Measurements from ENCODE around the gene TSPAN9.

The TSPAN9 gene

DNA sequence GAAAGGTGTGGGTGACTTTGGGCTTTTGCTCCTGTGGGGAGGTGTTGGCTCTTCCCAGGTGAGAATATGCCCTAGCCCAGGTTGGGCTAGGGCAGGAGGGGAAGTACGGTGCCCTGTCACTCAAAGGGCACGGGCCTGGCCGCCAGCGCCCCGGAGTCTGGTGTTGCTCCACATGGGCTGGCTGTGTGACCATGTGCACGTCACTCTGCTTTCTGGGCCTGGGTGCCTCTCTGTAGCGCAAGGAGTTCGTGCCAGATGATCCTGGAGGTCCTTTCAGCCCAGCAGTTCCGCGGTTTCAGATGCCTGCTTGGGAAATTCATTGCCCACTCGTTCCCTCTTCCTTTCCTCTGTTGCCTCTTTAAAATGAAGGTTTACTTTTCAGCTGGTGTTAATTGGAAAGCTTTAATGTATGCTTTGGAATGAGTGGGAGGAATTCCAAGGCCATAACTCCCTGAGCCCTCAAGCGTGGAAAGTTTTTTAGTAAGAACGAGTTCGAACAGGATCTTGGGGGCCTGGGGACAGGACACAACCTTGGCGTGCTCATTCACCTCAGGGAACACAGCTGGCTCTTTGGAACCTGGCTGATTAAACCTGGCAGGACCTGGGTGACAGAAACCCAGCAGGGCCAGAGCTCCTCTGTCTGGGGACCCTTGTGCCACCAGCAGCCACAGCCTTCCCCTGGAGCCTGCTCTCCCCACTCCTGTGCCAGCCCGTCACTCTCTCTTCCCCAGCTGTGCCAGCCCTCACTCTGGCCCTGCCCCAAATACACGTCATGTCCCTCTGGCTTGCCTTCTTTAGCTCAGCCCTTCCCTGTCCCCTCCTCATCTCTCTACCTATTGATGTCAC is 42.8 kb downstream of the TSPAN9 start:
- FAIRE-seq (no peak), DNase-seq (ENCODE audit: insufficient read length, low spot score) (no peak)

DNA sequence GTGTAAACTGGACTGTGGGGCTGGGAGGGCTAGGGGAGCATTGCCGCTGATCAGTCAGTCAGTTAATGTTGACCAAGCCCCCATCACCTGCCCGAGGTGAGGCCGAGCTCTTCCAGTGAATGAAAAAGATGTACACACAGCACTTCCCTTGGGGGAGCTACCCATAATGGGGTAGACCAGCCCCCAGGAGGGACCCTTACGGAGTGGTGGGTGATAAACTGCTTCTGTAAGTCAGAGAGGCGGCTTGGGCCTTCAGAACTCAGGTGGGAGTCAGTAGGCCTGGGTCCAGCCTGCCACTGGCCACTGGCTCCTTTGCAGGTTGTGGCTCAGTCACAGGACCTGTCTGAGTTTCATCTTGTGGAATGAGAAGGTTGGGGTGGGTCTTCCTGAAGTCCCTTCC is 43.5 kb downstream of the TSPAN9 start:
- DNase-seq (ENCODE audit: insufficient read length, low spot score) (no peak), FAIRE-seq (no peak)

DNA sequence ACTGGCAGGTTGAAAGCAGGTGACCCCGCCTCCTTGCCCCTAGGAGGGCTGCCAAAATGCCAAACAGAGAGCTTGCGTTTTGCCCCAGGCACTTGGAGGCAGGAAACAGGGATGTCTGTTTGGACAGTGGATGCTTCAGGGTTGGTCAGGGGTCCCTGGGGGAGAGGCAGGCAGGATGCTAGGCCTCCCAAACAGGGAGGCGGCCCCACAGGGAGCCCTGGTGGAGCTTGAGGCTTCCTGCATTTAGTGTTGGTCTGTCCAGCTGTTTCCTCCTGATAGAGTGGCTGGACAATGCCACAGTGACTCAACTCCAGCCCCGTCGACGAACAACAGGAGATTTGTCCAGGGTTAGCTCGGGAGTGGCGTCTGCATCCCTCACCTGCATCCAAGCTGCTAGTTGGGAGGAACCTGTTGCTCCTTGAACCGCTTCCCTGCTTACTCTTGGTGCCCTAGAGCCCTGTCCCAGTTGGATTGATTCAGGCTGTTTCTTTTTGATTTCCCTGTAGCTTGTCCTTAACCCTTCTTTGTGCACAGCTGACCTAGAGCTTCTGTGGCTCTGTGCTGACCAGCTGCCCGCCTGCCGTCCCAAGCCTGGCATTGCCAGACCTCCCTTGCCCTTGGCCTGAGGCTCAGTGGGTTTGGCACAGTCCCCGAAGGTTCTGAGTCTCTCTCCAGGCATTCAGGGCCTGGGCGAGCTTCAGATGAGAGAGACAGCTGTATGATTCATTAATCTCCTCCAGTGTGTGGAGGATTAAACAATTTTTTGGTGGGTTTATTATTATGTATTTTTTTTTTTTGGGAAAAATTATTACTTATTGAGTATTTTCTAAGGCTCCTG is 45.9 kb downstream of the TSPAN9 start:
- no peak for DNase-seq (ENCODE audit: insufficient read length, low spot score)
- FAIRE-seq: no peak

DNA sequence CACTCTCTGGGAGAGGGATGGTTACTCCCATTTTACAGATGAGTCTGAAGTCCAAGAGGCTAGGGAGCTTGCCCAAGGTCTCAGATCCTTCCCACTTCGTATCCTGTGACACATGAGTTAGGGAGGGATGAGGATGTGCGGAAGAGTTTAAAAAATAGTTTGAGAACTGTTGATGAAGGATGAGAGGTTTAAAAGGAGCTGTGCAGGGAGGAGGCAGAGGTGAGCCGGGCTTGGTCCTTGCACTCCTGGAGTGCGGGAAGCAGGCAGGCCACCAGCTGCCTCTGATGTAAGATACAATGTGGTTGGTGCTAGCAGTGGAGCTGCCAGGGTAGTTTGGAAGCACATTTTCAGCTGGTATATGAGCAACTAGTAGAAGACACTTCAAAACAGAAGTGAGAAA is 46.5 kb downstream of the TSPAN9 start:
- DNase-seq (ENCODE audit: insufficient read length, low spot score) (no peak), FAIRE-seq (no peak)

DNA sequence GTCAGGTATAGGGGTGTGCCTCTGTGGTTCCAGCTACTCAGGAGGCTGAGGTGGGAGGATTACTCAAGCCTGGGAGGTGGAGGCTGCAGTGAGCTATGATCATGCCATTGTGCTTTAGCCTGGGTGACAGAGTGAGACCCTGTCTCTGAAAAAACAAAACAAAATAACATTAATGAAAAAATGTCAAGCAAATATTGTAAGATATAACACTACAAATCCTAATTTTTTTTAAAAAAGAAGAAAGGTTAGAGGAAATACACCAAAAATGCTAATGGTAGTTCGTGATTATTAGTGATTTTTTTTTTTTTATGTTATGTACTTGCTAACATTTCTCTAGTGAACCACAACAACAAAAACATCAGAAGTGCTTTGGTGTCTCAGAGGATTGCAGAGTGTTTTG is 47.7 kb downstream of the TSPAN9 start:
- FAIRE-seq (no peak), DNase-seq (ENCODE audit: insufficient read length, low spot score) (no peak)

DNA sequence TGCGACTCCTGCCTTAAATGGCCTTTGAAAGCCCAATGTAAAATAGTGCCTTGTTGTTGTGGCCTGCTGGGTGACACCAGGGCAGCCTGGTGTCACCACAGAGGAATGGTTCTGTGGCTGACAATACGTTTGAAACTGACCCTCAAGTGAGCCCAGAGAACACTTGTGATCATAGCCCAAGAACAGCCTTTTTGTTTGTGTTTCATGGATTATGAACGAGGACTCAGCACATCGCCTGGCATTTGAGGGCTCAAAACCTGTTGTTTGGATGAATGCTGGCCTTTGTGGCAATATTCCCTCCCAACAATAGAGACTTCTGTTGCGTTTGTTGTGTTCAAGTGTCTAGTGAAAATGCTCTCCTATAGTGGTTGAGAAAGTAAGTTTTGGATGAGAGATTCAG is 48.5 kb downstream of the TSPAN9 start:
- DNase-seq (ENCODE audit: insufficient read length, low spot score) (no peak), FAIRE-seq (no peak)

DNA sequence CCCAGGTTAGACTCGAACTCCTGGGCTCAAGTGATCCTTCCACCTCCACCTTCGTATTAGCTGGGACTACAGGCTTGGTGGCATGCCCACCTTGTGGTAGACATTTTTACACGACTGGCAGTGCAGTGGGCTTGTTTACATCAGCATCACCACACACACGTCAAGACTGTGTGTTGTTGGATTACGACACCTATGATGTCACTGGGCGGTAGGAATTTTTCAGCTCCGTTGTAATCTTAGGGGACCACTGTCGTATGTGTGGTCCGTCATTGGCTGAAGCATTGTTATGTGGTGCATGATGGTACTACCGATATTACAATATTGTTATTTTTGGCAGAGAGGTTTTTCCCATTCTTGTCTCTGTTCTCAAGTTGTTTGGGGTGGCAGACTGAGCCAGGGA is 50.7 kb downstream of the TSPAN9 start:
- DNase-seq (ENCODE audit: insufficient read length, low spot score) (no peak), FAIRE-seq (no peak)

DNA sequence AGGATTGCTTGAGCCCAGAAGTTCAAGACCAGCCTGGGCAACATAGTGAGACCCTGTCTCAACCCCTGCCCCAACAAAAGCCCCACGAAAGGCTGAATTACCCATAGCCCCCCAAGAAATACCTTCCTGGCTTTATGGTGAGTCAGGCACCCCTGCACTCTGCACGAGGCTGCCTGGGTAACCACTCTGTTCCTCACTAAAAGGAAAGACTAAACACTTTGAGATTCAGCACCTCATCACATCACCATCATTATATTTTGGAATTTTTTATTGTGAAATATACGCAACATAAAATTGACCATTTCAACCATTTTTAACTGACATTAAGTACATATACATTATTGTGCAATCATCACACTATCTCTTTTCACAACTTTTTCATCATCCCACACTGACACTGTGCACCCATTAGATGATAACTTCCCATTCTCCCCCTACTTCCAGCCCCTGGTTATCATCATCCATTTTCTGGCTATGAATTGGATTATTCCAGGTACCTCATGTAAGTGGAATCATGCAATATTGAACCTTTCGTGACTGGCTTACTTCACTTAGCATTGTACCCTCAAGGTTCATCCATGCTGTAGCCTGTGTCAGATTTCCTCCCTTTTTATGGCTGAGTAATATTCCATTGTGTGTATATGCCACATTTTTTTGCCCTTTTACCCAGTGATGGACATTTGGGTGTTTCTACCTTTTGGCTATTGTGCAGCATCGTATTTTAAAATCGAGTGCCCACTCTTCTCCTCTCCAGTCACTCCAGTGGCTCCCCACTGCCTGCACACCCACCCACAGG is 51.5 kb downstream of the TSPAN9 start:
- FAIRE-seq: no peak
- DNase-seq (ENCODE audit: insufficient read length, low spot score): no peak

DNA sequence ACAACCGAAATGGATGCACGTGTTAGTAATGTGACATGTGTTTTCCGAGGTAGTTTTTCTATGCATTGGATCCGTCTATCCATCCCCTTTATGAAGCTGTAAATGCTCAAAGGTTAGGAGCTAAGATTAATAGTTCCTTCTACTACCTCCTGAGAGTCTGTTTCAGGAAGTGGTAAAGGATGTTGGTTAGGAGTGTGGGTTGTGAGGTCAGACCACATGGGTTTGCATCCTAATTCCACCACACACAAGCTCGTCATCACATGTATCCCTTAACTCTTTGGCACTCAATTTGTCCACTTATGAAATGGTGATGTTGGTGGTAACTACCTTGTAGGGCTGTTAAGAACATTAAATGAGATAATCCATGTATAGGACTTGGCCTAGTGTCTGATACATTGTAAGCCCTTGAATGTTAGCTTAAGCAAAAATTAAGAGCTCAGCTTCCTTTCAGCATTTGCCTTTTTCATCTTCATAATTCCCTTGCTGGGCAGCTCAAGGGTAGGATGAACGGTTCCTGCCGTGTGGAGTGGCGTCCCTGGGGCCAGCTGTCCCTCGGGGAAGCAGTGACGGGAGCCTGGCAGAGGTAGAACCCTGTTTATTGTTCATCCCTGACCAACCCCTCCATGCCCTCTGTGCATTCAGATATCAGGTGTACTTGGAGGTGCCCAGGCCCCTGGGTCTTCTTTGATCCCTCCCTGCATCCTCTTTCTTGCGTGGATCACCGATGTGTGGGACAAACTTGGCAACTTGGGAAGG is 52.3 kb downstream of the TSPAN9 start:
- FAIRE-seq: no peak
- DNase-seq (ENCODE audit: insufficient read length, low spot score): no peak

DNA sequence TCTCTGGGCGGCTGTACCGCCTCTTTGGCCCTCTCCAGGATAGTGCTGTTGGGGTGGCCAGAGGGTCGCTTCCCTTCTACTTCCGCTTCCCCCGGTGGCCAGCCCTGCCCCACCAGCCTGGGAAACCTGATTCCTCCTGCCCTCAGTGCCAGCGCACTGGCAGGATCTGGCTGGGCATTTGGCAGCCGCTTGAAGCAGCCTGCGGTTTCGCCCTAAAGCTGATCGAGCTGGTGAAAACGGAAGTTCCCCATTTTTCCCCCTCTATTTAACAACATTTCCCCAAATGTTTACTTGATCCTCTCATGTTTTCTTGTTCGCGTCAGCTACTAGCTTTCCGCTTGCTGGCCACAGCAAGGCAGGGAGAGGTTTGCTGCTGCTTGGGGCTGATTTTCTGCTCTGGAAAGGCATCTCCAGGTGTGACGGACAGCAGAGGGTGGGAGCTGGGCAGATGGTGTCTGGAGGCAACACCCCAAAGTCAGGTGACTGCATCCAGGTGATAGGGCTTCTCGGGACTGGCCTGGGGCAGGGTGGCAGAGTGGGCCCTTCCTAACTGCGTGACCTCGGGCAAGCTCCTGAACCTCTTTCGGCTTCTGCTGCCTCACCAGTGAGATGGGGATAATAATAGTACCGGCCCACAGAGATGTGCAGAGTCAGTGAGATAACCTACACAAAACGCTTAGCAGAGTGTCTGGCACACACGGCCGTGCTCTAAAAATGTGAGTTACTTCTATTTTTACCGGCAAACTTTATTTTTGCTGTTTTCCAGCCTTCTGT is 53.1 kb downstream of the TSPAN9 start:
- DNase-seq (ENCODE audit: insufficient read length, low spot score): no peak
- FAIRE-seq: no peak

DNA sequence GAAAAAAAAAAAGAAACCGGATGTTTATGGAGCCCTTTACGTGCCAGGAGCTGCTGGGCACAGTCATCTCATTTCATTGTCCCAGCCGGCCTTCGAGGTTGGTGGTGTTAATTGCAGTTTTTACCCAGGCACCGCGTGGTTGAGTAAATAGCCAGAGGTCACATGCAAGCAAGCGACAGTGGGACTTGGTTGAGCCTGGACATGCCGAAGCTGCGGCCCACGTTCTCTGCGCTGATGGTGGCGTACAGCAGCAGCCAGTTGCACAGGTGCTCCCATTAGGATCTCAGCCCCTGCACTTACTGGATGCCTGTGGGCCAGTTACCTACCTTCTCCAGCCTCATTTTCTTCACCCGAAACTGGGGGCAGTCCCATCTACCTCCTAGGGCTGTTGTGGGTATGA is 54.0 kb downstream of the TSPAN9 start:
- FAIRE-seq (no peak), DNase-seq (ENCODE audit: insufficient read length, low spot score) (no peak)

DNA sequence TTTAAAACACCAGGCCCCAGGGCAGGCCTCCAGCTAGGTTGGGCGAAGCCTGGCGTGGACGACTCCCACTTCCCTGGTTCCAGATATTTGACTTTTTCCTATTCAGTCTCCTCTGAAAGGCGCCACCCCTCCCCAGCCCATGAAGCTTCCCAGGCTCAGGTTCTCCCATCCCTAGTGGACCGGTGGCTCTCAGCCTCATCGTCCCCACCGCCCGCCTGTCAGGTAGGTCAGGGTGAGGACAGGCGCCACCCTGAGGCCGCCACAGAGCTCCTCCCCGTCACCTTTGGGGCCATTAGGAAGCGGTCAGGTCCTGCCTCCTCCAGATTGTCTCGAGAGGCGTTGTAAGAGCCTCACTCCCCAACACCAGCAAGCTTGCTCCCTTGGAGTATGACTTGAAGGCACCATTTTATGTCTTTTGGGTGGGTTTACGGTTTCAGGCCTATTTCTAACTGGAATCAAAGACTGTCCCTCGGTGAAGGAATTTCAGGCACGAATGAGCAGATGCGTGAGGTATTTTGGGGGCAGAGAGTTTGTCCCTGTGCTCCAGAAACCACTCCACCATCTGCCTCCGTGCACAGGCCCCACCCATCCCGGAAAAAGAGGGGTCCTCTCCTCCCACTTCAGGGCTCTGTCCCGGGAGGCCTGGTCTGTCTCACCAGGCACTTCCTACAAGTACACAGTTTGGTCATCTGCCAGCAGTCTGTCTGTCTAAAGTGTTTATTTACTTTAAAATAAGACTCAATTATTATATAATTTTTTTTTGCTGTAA is 55.6 kb downstream of the TSPAN9 start:
- no peak for FAIRE-seq
- DNase-seq (ENCODE audit: insufficient read length, low spot score): no peak

DNA sequence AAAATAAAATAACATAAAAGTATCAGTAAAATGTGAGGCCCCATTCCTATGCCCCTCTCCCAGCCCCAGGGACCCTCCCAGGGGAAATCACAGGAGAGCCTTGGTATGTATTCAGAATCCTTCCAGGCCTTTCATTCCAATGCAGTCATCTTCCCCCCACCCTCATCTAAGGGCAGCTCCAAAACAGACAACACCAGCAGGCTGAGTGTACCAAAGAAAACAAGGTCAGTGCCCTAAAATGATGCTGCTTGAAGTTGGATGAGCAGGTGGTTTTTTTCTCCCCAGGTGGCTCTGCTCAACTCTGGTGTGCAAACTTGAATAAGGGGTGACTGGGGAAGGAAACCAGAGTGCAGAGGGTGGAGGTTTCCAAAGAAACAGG is 56.2 kb downstream of the TSPAN9 start:
- no peak for FAIRE-seq
- no peak for DNase-seq (ENCODE audit: insufficient read length, low spot score)

DNA sequence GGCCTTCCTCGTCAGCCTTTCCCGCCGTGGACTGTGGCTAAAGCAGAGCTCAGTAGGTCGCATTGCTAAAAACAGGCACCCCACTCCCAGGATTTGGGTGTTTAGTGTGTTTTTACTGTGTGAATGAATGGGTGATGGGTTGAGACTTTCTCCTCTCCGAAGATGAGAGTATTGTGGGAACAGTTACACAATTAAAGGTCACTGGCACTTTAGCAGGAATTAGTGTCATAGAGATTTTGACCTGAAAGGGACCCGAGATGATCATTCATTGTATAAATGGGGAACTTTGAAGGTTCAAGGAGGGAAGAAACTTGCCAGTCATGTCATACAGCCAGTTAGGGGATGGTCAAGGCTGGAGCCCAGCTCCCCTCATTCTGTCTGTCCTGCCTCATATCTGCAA is 56.9 kb downstream of the TSPAN9 start:
- no peak for FAIRE-seq
- DNase-seq (ENCODE audit: insufficient read length, low spot score): no peak

DNA sequence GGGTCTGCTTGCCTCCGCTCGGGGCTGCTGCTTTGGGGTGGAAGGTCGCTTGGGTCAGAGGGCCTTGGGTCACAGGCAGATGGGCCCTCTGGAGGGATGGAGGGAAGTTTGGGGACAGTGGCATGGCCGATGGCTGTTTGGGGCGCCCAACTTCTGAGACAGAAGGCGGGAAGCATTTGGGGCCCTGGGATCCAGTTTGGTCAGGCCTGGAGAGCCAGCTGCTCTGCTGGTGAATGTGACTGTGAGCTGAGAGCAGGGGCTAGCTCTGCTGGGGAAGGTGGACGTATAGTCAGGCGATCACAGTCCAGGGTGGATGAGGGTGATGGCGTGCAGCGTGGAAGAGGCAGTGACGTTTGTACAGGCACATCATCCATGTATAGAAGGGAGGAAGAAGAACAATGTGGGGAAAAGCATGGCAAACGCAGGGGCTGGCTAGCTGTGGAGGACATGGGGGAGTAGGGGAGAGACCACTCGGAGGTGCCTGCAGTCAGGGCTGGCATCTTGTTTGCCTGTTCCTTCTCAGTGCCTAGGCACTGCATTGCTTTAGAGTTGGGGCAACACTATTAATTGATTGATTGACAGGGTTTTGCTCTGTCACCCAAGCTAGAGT is 57.5 kb downstream of the TSPAN9 start:
- no peak for FAIRE-seq

DNA sequence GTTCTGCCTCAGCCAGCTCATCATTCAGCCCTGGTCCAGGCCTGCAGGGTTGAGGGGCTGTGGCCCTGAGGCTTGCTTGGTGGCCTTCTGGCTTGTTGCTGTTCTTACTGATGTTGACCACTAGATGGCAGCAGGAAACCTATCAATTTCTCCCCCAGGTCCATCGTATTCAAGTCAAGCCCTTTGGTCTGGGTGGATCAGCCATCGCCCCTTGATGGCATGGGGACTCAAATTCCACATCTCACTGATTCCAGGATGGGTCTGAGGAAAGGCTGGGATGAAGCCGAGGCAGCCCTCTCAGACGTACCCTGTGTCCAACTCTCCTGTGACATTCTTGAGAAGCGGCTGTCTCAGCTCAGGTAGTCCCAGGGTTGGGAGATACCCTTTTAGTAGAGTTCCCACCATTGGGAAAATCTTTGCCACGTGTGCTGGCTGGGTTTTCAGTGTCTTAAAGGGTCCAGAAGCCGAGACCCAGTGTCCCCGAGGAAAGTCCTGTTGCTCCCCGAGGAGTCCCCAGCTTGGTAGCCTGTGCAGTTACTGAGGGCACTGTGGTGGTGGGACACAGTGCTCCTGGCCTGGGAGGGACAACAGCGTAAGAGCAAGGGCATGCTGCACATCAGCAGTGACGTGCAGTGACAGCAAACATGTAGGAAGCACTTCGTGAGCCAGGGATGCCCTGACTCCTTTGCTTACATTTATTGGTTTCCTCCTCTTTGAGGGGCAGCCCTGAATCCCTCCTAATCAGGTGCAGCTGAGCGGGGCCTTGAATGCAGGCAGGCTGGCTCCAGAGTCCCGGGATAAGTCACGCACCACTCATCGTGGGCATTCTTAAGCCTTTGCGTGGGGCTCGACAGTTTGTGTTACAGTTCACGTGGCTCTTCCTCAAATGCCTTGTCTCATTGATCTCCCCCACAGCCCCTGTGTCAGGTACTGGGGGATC is 58.6 kb downstream of the TSPAN9 start:
- FAIRE-seq (peak; percentile 82), DNase-seq (ENCODE audit: insufficient read length, low spot score) (peak; percentile 80)

More for the DNA sequence above, 57.5 kb downstream of the TSPAN9 start:
- DNase-seq (ENCODE audit: insufficient read length, low spot score): no peak

DNA sequence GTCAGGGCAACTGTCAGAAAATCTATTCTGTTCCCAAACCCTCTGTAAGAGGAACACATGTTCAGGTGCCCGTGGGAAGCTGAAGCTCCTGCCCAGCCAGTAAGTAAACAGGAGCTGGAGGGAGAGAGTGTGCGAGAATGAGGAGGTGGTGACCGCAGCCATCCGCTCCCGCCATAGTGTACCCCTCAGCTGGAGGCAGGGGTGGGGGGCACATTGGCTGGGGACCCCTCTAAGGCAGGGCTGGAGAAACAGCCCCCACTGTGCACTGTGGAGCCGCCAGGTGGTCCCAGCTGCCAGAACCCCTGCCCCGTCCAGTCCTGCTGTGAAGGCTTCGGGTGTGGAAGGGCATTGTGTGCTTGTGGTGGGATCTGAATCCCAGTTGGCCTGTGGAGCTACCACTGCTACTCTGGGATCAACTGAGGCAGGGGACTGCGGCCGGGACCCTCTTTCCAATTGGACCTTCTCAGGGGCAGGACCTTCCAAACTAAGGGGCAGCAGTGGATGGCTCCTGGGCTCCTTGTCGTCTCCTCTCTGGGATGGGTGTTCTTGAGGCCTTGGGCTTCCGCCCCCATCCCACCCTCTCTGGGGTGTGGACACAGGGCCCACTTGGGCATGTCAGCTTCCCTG is 59.6 kb downstream of the TSPAN9 start:
- DNase-seq (ENCODE audit: insufficient read length, low spot score) (no peak), FAIRE-seq (no peak)

All from GM19239 (cell line).